Measurements from ENCODE around the gene HCK.

- TF ChIP-seq, protein P1, sequence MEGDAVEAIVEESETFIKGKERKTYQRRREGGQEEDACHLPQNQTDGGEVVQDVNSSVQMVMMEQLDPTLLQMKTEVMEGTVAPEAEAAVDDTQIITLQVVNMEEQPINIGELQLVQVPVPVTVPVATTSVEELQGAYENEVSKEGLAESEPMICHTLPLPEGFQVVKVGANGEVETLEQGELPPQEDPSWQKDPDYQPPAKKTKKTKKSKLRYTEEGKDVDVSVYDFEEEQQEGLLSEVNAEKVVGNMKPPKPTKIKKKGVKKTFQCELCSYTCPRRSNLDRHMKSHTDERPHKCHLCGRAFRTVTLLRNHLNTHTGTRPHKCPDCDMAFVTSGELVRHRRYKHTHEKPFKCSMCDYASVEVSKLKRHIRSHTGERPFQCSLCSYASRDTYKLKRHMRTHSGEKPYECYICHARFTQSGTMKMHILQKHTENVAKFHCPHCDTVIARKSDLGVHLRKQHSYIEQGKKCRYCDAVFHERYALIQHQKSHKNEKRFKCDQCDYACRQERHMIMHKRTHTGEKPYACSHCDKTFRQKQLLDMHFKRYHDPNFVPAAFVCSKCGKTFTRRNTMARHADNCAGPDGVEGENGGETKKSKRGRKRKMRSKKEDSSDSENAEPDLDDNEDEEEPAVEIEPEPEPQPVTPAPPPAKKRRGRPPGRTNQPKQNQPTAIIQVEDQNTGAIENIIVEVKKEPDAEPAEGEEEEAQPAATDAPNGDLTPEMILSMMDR (IDR thresholded peaks at IDR 0.05), result no peak
- no peak for TF ChIP-seq POLR2A (IDR thresholded peaks at IDR 0.05)
These were observed 337 bp upstream of the HCK start for GRCh38 chr20:32051720-32052089.

Data from body of pancreas (tissue), 4 donors.